Measurements from ENCODE around the gene KRT25. TPM values are rescaled to one million over a fixed set of nuclear protein-coding genes. Genes with fewer than 3 reads are reported as not detected.

KRT25 gene
- total and polyA plus RNA-seq, 2 donors (not counting 3 experiments of a cell fraction or from before 2014, with no cell fraction given), result not detected

- FAIRE-seq, result no peak
- Histone ChIP-seq H3K36me3 (ENCODE audit: control insufficient read depth in 2 of 2, extremely low read depth in 1 of 2, insufficient read depth in 2 of 2, low read length in 2 of 2) (no peaks in the 10 kb centered on the region), H3K27me3 (ENCODE audit: control insufficient read depth in 2 of 2, insufficient read depth in 2 of 2, low read length in 2 of 2) (peaks cover 0 to 2% of the 10 kb centered on the region in 2 experiments), H3K79me2 (ENCODE audit: control insufficient read depth, insufficient read depth, low read length) (no peaks in the 10 kb centered on the region), H3K4me1 (ENCODE audit: control insufficient read depth, extremely low read depth, insufficient read depth, low read length) (no peaks in the 10 kb centered on the region), H3K9ac (replicated peaks; ENCODE audit: extremely low read depth, insufficient read depth, low read length) (no peak overlapping the region), H3K4me2 (ENCODE audit: insufficient read depth, low read length) (no peak overlapping the region), H3K9me1 (replicated peaks; ENCODE audit: control insufficient read depth, extremely low read depth, insufficient read depth, low read length) (no peaks in the 10 kb centered on the region), H3K27ac (ENCODE audit: insufficient read depth, low read depth, low read length) (no peak overlapping the region), H3K4me3 (replicated peaks in 1 of 3; ENCODE audit: insufficient read depth in 1 of 3, low read depth in 1 of 3, low read length in 3 of 3) (no peak overlapping the region), H4K20me1 (replicated peaks; ENCODE audit: control insufficient read depth, extremely low read depth, insufficient read depth, low read length) (no peaks in the 10 kb centered on the region), H2AFZ (ENCODE audit: low read depth, low read length) (no peak overlapping the region), H3K9me3 (replicated peaks; ENCODE audit: control insufficient read depth, insufficient read depth, low read length) (no peaks in the 10 kb centered on the region)
- ChIA-PET CTCF (no interaction called here), POLR2A (no interaction called here)
- no peak for DNase-seq (ENCODE audit: low read depth, low spot score)
- no TSS peak for BruUV-seq (replicated peaks)
- TF ChIP-seq POLR2AphosphoS5 (IDR thresholded peaks at IDR 0.05; ENCODE audit: insufficient read depth, low read depth, low read length) (no peak), GATA2 (IDR thresholded peaks at IDR 0.05; ENCODE audit: insufficient read depth, insufficient read length, low read depth, low read length) (no peak), MYC (IDR thresholded peaks at IDR 0.05; ENCODE audit: low read depth, low read length) (no peak), POLR2A (IDR thresholded peaks at IDR 0.05; ENCODE audit: low read depth, low read length) (no peak)
- TF ChIP-seq, protein P1, sequence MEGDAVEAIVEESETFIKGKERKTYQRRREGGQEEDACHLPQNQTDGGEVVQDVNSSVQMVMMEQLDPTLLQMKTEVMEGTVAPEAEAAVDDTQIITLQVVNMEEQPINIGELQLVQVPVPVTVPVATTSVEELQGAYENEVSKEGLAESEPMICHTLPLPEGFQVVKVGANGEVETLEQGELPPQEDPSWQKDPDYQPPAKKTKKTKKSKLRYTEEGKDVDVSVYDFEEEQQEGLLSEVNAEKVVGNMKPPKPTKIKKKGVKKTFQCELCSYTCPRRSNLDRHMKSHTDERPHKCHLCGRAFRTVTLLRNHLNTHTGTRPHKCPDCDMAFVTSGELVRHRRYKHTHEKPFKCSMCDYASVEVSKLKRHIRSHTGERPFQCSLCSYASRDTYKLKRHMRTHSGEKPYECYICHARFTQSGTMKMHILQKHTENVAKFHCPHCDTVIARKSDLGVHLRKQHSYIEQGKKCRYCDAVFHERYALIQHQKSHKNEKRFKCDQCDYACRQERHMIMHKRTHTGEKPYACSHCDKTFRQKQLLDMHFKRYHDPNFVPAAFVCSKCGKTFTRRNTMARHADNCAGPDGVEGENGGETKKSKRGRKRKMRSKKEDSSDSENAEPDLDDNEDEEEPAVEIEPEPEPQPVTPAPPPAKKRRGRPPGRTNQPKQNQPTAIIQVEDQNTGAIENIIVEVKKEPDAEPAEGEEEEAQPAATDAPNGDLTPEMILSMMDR (IDR thresholded peaks at IDR 0.05; ENCODE audit: extremely low read depth in 1 of 2, insufficient read depth in 1 of 2, low read depth in 1 of 2, low read length in 2 of 2), result no peak
- TF ChIP-seq, protein P2, sequence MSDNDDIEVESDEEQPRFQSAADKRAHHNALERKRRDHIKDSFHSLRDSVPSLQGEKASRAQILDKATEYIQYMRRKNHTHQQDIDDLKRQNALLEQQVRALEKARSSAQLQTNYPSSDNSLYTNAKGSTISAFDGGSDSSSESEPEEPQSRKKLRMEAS (IDR thresholded peaks at IDR 0.05; ENCODE audit: insufficient read depth, insufficient read length), result no peak
- dilution Hi-C loops (cut with MboI; ENCODE audit: extremely low pct_ligation_motif_present, low sequenced_read_pairs) (no loop called here), intact Hi-C loops (cut with micrococcal nuclease) (no loop called here)
Observed at GRCh38 chr17:40717776-40718175, 37.4 kb downstream of the KRT25 start.

GRCh38 chr17:40714473-40714872, 40.7 kb downstream of the KRT25 start:
- Histone ChIP-seq H3K79me2 (ENCODE audit: control insufficient read depth, insufficient read depth, low read length) (no peaks in the 10 kb centered on the region), H3K27me3 (ENCODE audit: control insufficient read depth in 2 of 2, insufficient read depth in 2 of 2, low read length in 2 of 2) (peaks cover 0 to 2% of the 10 kb centered on the region in 2 experiments), H3K4me1 (ENCODE audit: control insufficient read depth, extremely low read depth, insufficient read depth, low read length) (no peaks in the 10 kb centered on the region), H3K36me3 (ENCODE audit: control insufficient read depth in 2 of 2, extremely low read depth in 1 of 2, insufficient read depth in 2 of 2, low read length in 2 of 2) (no peaks in the 10 kb centered on the region), H3K9ac (replicated peaks; ENCODE audit: extremely low read depth, insufficient read depth, low read length) (no peak overlapping the region), H4K20me1 (replicated peaks; ENCODE audit: control insufficient read depth, extremely low read depth, insufficient read depth, low read length) (no peaks in the 10 kb centered on the region), H2AFZ (ENCODE audit: low read depth, low read length) (no peak overlapping the region), H3K9me3 (replicated peaks; ENCODE audit: control insufficient read depth, insufficient read depth, low read length) (no peaks in the 10 kb centered on the region), H3K27ac (ENCODE audit: insufficient read depth, low read depth, low read length) (no peak overlapping the region), H3K4me2 (ENCODE audit: insufficient read depth, low read length) (no peak overlapping the region), H3K9me1 (replicated peaks; ENCODE audit: control insufficient read depth, extremely low read depth, insufficient read depth, low read length) (no peaks in the 10 kb centered on the region), H3K4me3 (replicated peaks in 1 of 3; ENCODE audit: insufficient read depth in 1 of 3, low read depth in 1 of 3, low read length in 3 of 3) (no peak overlapping the region)
- ChIA-PET CTCF (no interaction called here), POLR2A (no interaction called here)
- intact Hi-C loops (cut with micrococcal nuclease), result no loop called here
- FAIRE-seq (no peak), DNase-seq (ENCODE audit: low read depth, low spot score) (no peak)
- dilution Hi-C loops (cut with MboI; ENCODE audit: extremely low pct_ligation_motif_present, low sequenced_read_pairs), result no loop called here
- TF ChIP-seq, protein P1 (IDR thresholded peaks at IDR 0.05; ENCODE audit: extremely low read depth in 1 of 2, insufficient read depth in 1 of 2, low read depth in 1 of 2, low read length in 2 of 2), result no peak
- TF ChIP-seq, protein P2 (IDR thresholded peaks at IDR 0.05; ENCODE audit: insufficient read depth, insufficient read length), result no peak
- no peak for TF ChIP-seq JUN (IDR thresholded peaks at IDR 0.05; ENCODE audit: borderline replicate concordance, insufficient read depth, insufficient read length, low read depth)
- no peak for TF ChIP-seq MYC (IDR thresholded peaks at IDR 0.05; ENCODE audit: low read depth, low read length)
- TF ChIP-seq GATA2 (IDR thresholded peaks at IDR 0.05; ENCODE audit: insufficient read depth, insufficient read length, low read depth, low read length), result no peak
- no peak for TF ChIP-seq POLR2A (IDR thresholded peaks at IDR 0.05; ENCODE audit: low read depth, low read length)
- TF ChIP-seq POLR2AphosphoS5 (IDR thresholded peaks at IDR 0.05; ENCODE audit: insufficient read depth, low read depth, low read length), result no peak
- TF ChIP-seq EZH2 (IDR thresholded peaks at IDR 0.05; ENCODE audit: borderline replicate concordance, low read depth, low read length, severe bottlenecking), result no peak
- no peak for TF ChIP-seq FOS (IDR thresholded peaks at IDR 0.05; ENCODE audit: borderline replicate concordance, insufficient read depth, low read length)
- no TSS peak for BruUV-seq (replicated peaks)

Data from endothelial cell of umbilical vein (primary cell).